ENCODE results near the gene CREG1. TPM values are rescaled to one million over a fixed set of nuclear protein-coding genes. Genes with fewer than 3 reads are reported as not detected.

The CREG1 gene
- total RNA-seq, 8 experiments from 2014 or later = 22.1 to 377 (median 44.7) TPM

GRCh38 chr1:167522246-167522645 is 31.3 kb downstream of the CREG1 start:
- Histone ChIP-seq H3K4me1 (replicated peaks in 1 of 2) (no peaks in the 10 kb centered on the region), H3K27ac (no peak overlapping the region), H3K4me3 (no peak overlapping the region)
- 64 to 100% (median 95%) methylated on average over 1 to 5 of the region's 5 CpGs; no CpG with 5 or more reads in 2 of the 10 experiments for WGBS, 10 experiments
- no peak for ATAC-seq (replicated peaks in 6 of 8)
- in situ Hi-C loops (cut with MboI; ENCODE audit: low pct_unique_long_range_greater_than_20kb in 2 of 9, low sequenced_read_pairs in 9 of 9, unreplicated experiment in 9 of 9) = no loop called here

GRCh38 chr1:167520711-167521206 is 32.8 kb downstream of the CREG1 start:
- ATAC-seq (replicated peaks in 6 of 8) = no peak
- H3K27ac ChIP-seq = no peak overlapping the region
- no peaks in the 10 kb centered on the region for H3K4me1 ChIP-seq (replicated peaks in 1 of 2)
- in situ Hi-C loops (cut with MboI; ENCODE audit: low pct_unique_long_range_greater_than_20kb in 2 of 9, low sequenced_read_pairs in 9 of 9, unreplicated experiment in 9 of 9) = no loop called here
- H3K4me3 ChIP-seq = no peak overlapping the region

GRCh38 chr1:167518331-167518700 is 35.2 kb downstream of the CREG1 start, which contains the start of gene CD247:
Gene CD247, minus strand, starts transcription at chr1:167518529. Its CDS starts 64 bp downstream, at chr1:167518465.
- H3K27ac ChIP-seq = no peak within 1 kb of the TSS
- no peak for ATAC-seq (replicated peaks in 6 of 8)
- in situ Hi-C loops (cut with MboI; ENCODE audit: low pct_unique_long_range_greater_than_20kb in 2 of 9, low sequenced_read_pairs in 9 of 9, unreplicated experiment in 9 of 9) = no loop called here
- no peak within 1 kb of the TSS for H3K4me3 ChIP-seq
- WGBS, 10 experiments = 65 to 100% (median 90%) methylated on average over 2 to 14 of the region's 14 CpGs; no CpG with 5 or more reads in 2 of the 10 experiments
- no peaks in the 10 kb centered on the region for H3K4me1 ChIP-seq (replicated peaks in 1 of 2)

- peak in 1 of 8 experiments; percentile 83 for ATAC-seq (replicated peaks in 6 of 8)
Observed at GRCh38 chr1:167517535-167518330, 35.8 kb downstream of the CREG1 start.

GRCh38 chr1:167516404-167517388 is 36.9 kb downstream of the CREG1 start:
- no peak overlapping the region for H3K27ac ChIP-seq
- H3K4me3 ChIP-seq = no peak overlapping the region
- in situ Hi-C loops (cut with MboI; ENCODE audit: low pct_unique_long_range_greater_than_20kb in 2 of 9, low sequenced_read_pairs in 9 of 9, unreplicated experiment in 9 of 9) = no loop called here
- no peak for ATAC-seq (replicated peaks in 6 of 8)
- H3K4me1 ChIP-seq (replicated peaks in 1 of 2) = peaks cover 6 to 9% of the 10 kb centered on the region in 2 donors
- 78 to 100% (median 89%) methylated on average over 1 to 18 of the region's 19 CpGs; no CpG with 5 or more reads in 2 of the 10 experiments for WGBS, 10 experiments

More at GRCh38 chr1:167517535-167518330, 35.8 kb downstream of the CREG1 start:
- 68 to 100% (median 93%) methylated on average over 1 to 23 of the region's 30 CpGs; no CpG with 5 or more reads in 1 of the 10 experiments for WGBS, 10 experiments
- Histone ChIP-seq H3K27ac (no peak overlapping the region), H3K4me1 (replicated peaks in 1 of 2) (no peaks in the 10 kb centered on the region), H3K4me3 (no peak overlapping the region)
- in situ Hi-C loops (cut with MboI; ENCODE audit: low pct_unique_long_range_greater_than_20kb in 2 of 9, low sequenced_read_pairs in 9 of 9, unreplicated experiment in 9 of 9) = no loop called here

- in situ Hi-C loops (cut with MboI; ENCODE audit: low pct_unique_long_range_greater_than_20kb in 2 of 9, low sequenced_read_pairs in 9 of 9, unreplicated experiment in 9 of 9) = no loop called here
- WGBS, 10 experiments = 60 to 100% (median 97%) methylated on average over 2 to 4 of the region's 4 CpGs; no CpG with 5 or more reads in 2 of the 10 experiments
- no peak overlapping the region for H3K4me3 ChIP-seq
- peaks cover 8 to 11% of the 10 kb centered on the region in 2 donors for H3K4me1 ChIP-seq (replicated peaks in 1 of 2)
- no peak for ATAC-seq (replicated peaks in 6 of 8)
- no peak overlapping the region for H3K27ac ChIP-seq
Observed at GRCh38 chr1:167515893-167516321, 37.7 kb downstream of the CREG1 start.

GRCh38 chr1:167515461-167515860 is 38.1 kb downstream of the CREG1 start:
- in situ Hi-C loops (cut with MboI; ENCODE audit: low pct_unique_long_range_greater_than_20kb in 2 of 9, low sequenced_read_pairs in 9 of 9, unreplicated experiment in 9 of 9) = no loop called here
- ATAC-seq (replicated peaks in 6 of 8) = no peak
- H3K4me3 ChIP-seq = no peak overlapping the region
- H3K4me1 ChIP-seq (replicated peaks in 1 of 2) = peaks cover 8 to 11% of the 10 kb centered on the region in 2 donors
- 53 to 100% (median 79%) methylated on average over 1 to 3 of the region's 3 CpGs; no CpG with 5 or more reads in 1 of the 10 experiments for WGBS, 10 experiments
- no peak overlapping the region for H3K27ac ChIP-seq

GRCh38 chr1:167514288-167514687 is 39.3 kb downstream of the CREG1 start:
- Histone ChIP-seq H3K27ac (no peak overlapping the region), H3K4me1 (replicated peaks in 1 of 2) (peaks cover 8 to 11% of the 10 kb centered on the region in 2 donors), H3K4me3 (no peak overlapping the region)
- in situ Hi-C loops (cut with MboI; ENCODE audit: low pct_unique_long_range_greater_than_20kb in 2 of 9, low sequenced_read_pairs in 9 of 9, unreplicated experiment in 9 of 9) = no loop called here
- WGBS, 10 experiments = 72 to 99% (median 90%) methylated on average over 2 to 9 of the region's 9 CpGs
- no peak for ATAC-seq (replicated peaks in 6 of 8)

- Histone ChIP-seq H3K4me3 (no peak overlapping the region), H3K4me1 (replicated peaks in 1 of 2) (peaks cover 8 to 11% of the 10 kb centered on the region in 2 donors), H3K27ac (no peak overlapping the region)
- in situ Hi-C loops (cut with MboI; ENCODE audit: low pct_unique_long_range_greater_than_20kb in 2 of 9, low sequenced_read_pairs in 9 of 9, unreplicated experiment in 9 of 9) = no loop called here
- WGBS, 10 experiments = 13 to 75% (median 32%) methylated on average over 2 to 7 of the region's 7 CpGs; no CpG with 5 or more reads in 1 of the 10 experiments
- ATAC-seq (replicated peaks in 6 of 8) = peak in 3 of 8 experiments; percentile 28 to 49 (median 49)
Observed at GRCh38 chr1:167512046-167512654, 41.4 kb downstream of the CREG1 start.

GRCh38 chr1:167511374-167511986 is 42.1 kb downstream of the CREG1 start:
- Histone ChIP-seq H3K4me3 (no peak overlapping the region), H3K4me1 (replicated peaks in 1 of 2) (peaks cover 8 to 11% of the 10 kb centered on the region in 2 donors), H3K27ac (no peak overlapping the region)
- WGBS, 10 experiments = 42 to 94% (median 80%) methylated on average over 3 to 11 of the region's 11 CpGs
- in situ Hi-C loops (cut with MboI; ENCODE audit: low pct_unique_long_range_greater_than_20kb in 2 of 9, low sequenced_read_pairs in 9 of 9, unreplicated experiment in 9 of 9) = no loop called here
- peak in 1 of 8 experiments; percentile 6 for ATAC-seq (replicated peaks in 6 of 8)

- no peak overlapping the region for H3K27ac ChIP-seq
- in situ Hi-C loops (cut with MboI; ENCODE audit: low pct_unique_long_range_greater_than_20kb in 2 of 9, low sequenced_read_pairs in 9 of 9, unreplicated experiment in 9 of 9) = no loop called here
- 57 to 100% (median 85%) methylated on average over 1 to 4 of the region's 4 CpGs; no CpG with 5 or more reads in 1 of the 10 experiments for WGBS, 10 experiments
Observed at GRCh38 chr1:167510881-167511280, 42.7 kb downstream of the CREG1 start.

GRCh38 chr1:167510244-167510643 is 43.3 kb downstream of the CREG1 start:
- peaks cover 8 to 15% of the 10 kb centered on the region in 2 donors for H3K4me1 ChIP-seq (replicated peaks in 1 of 2)
- WGBS, 10 experiments = 70 to 100% (median 100%) methylated on average over 1 to 2 of the region's 3 CpGs; no CpG with 5 or more reads in 6 of the 10 experiments
- no peak overlapping the region for H3K27ac ChIP-seq
- in situ Hi-C loops (cut with MboI; ENCODE audit: low pct_unique_long_range_greater_than_20kb in 2 of 9, low sequenced_read_pairs in 9 of 9, unreplicated experiment in 9 of 9) = no loop called here
- peak in 1 of 8 experiments; percentile 9 for ATAC-seq (replicated peaks in 6 of 8)
- no peak overlapping the region for H3K4me3 ChIP-seq

More at GRCh38 chr1:167510881-167511280, 42.7 kb downstream of the CREG1 start:
- peak in 1 of 8 experiments; percentile 42 for ATAC-seq (replicated peaks in 6 of 8)
- peaks cover 8 to 11% of the 10 kb centered on the region in 2 donors for H3K4me1 ChIP-seq (replicated peaks in 1 of 2)
- H3K4me3 ChIP-seq = no peak overlapping the region
